NCI-H1694 treated with DMSO at 0.1 percent for 48 hours (cell line): ENCODE results near the gene KRT15.
"Not testable (repeated sequence)": the region's sequence is repeated elsewhere in the genome, so short reads cannot be mapped to it uniquely, and the experiment has no call there.

ENCODE experiments used
- DNase-seq: peaks from one replicate; lab custom pipeline; 2025; lab: John Stamatoyannopoulos, UW

The KRT15 gene

DNA sequence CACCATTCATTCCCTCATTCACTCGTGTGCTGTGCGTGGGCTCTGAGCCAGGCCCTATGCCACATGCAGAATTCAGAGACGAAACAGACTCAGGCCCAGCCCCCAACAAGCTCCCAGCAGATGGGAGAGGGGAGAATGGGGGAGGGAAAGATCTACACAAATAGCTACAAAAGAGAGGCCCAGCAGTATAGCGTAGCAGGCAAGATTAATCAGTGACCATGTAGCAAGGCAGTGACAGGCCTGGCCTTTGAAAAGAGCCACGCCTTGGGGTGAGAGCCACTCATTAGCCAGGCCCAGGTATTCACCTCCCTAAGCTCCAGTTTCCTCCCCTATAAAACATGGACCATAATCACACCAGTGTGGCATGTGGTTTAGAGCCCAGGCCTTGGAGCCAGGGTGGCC is 25.8 kb upstream of the KRT15 start:
- peak; percentile 97 for DNase-seq

DNA sequence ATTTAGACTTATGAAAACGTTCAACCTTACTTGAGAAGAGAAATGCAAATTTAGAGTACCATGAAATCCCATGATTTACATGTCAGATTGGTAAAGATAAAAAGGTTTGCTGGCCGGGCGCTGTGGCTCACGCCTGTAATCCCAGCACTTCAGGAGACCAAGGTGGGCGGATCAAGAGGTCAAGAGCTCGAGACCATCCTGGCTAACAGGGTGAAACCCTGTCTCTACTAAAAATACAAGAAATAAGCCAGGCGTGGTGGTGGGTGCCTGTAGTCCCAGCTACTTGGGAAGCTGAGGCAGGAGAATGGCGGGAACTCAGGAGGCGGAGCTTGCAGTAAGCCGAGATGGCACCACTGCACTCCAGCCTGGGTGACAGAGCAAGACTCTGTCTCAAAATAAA is 24.1 kb upstream of the KRT15 start:
- not testable (repeated sequence) for DNase-seq

DNA sequence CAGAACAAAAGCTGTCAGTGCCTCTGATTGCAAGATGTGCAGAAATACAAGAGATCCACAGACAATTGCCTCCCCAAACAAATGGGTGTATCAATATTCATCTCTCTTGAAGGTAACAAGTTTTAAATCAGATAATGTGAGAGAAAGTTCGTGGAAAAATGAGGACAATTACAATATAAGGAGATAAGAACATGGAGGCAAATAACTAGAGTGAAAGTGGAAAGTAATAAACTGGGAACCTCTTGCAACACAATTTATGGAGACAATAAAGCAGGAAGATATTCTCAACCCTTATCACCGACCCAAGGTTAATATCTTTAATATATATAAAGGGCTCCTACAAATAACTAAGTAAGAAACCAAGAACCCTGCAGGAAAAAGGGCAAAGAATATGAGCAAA is 23.7 kb upstream of the KRT15 start:
- no peak for DNase-seq

DNA sequence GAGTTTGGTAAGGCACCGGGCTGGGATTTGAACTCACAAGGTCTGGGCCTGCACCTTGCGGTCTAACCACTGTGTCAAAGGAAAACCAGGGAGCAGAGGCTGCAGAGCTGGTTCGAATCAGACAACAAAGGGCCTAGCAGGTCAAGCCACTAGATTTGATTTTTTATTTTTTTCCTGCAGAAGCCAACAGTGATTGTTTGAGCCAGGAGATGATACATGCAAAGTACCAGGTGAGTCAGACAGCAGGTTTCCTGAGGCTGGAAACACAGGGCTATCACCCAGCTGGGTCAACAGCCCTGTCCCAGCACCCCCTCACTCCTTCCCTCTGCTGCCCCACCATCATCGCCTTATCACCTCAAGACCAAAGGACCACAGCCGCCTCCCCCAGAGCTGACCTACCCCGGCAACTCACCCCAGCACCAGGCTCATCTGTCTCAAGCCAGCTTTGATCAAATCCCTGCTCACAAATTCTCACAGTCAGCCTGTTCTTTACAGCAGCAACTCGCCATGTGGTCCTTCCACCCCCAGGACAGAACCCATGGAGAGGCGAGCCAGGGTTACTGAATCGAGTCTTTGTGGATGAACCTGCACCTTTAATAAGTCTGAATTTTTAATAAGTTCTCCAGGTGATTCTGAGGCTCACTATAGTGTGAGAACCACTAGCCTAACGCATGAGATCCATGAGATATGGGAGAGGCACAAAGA is 22.4 kb upstream of the KRT15 start:
- no peak for DNase-seq

DNA sequence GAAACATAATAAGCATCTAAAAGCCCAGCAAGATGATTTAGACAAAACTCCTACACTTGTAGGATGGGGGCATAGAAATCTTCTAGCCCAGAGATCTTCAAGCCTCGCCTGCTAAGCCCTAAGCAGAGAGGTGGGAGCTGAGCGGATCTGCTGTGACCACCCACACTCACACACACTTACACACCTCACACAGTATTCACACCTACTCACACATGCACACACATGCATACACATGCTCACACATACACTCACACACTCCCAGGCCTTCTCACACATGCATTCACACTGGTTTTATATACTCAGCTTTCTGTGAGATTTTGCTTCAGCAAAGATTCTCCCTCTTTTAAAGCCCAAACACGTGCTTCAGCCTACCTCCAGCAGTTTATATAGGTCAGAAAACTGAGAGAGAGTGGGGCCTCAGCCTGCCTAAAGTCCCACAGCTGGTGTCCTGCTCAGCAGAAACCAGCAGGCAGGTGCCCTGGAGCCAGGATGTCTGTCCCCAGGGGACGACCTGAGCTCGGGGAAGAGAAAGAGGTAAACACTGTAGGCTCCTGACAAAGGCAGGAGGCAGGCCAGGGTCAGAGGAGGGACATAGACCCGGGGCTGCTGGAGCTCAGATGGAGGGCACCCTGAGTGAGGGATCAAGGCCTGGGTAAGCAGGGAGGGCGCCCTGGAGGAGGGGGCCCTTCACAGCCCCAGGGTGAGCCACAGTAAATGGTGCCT is 21.4 kb upstream of the KRT15 start:
- DNase-seq: no peak

DNA sequence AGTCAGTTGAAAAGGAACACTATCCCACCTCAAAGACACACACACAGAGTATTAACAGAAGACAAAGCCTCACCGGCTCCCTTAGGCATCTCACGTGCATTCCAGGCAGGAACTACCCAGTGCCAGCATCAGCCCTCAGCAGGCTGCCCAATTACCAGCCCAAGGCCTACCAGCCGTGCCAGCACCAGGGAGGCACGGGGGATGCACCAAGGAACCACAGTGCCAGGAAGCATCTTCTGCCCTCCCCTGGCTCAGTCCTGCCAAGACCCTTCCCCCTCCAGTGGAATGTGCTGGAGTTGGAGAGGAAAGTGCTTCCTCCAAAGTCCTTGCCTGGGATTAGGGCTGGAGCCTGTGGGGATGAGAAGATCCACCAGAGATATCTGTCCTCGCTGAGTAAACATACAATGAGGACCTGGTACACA is 20.4 kb upstream of the KRT15 start:
- DNase-seq: no peak

DNA sequence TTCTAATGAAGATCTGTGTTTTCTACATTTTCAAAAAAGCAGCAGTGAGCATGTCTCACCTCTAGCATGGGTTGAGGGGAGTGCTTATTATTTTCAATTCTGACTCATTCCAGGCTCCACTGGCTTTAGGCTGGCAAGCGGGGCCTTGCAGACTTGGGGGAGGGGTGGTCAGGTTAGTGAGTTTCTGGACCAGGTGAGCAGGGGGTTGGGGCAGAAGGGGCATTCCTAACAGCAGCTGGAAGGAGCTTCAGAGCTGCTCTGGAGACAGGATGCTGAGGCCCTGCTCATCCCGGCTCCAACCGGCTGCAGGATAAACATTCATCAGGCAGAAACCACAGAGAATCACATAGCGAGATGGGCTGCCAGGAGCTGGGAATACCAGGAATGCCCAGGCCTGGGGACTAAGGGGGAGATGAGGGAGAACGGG is 19.9 kb upstream of the KRT15 start:
- DNase-seq: no peak

DNA sequence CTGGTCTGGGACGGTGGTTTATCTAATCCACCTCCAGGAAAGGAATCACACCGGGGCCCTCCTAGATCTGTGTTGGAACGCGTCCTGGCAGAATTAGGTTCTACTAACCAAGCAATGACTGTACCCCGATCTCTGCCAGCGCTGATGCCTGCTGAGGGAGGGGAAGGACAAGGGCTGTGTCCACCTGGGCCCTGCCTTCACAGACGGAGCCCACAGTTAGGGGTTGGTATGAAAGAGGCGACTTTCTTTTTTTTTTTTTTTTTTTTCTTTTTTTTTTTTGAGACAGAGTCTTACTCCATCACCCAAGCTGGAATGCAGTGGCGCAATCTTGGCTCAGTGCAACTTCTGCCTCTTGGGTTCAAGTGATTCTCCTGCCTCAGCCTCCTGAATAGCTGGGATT is 19.3 kb upstream of the KRT15 start:
- DNase-seq: no peak

DNA sequence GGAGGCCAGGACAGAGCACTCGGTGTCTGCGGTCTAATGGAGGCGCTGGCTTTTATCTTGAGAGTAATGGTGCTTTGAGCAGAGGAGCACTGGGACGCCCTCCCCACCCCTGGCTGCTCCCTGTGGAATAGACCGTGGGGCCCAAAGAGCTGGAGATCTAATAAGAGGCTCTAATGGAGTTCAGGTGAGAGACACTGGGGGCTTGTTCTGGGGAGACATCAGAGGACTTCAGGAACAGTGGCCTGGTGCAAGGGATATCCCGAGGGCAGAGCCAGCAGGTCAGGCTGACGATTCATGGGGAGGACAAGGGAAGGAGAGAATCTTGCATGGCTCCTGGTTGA is 18.9 kb upstream of the KRT15 start:
- no peak for DNase-seq

DNA sequence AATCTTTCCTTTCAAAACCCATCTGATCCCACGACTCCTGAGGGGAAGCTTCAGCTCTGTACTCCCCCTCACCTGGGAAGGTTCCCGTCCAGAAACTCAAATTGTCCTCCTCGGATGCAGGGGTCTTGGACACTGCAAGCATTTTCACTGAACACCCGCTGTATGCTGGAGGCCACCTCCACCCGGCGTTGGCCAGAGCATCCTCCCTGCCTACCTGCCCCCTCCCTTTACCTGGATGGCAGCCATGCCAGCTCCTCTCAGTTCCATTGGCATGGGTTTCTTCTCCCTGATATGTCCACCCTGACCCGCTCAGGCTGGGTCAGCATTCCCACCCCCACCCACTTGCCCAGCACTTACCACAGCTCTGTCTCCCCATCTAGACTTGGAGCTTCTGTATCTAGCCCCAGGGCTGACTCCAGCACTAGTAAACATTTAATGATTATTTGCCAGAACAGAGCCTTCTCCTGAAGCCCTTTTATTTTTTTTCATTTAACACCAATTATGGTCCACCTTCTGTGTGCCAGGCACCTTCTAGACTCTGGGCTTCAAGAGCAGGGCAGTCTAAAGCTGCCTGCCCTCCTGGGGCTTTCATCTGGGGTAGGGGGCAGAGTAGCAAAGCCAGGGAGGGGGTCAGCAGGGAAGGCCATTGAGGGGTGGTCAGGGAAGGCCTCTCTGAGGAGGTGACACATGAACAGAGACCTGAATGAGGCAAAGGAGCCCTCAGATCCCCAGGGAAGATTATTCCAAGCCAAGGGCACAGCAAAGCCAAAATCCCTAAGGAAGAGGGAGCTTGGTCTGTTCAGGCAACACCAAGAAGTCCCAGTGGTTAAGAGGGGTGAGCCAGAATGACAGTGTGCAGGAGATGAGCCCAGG is 18.3 kb upstream of the KRT15 start:
- no peak for DNase-seq

DNA sequence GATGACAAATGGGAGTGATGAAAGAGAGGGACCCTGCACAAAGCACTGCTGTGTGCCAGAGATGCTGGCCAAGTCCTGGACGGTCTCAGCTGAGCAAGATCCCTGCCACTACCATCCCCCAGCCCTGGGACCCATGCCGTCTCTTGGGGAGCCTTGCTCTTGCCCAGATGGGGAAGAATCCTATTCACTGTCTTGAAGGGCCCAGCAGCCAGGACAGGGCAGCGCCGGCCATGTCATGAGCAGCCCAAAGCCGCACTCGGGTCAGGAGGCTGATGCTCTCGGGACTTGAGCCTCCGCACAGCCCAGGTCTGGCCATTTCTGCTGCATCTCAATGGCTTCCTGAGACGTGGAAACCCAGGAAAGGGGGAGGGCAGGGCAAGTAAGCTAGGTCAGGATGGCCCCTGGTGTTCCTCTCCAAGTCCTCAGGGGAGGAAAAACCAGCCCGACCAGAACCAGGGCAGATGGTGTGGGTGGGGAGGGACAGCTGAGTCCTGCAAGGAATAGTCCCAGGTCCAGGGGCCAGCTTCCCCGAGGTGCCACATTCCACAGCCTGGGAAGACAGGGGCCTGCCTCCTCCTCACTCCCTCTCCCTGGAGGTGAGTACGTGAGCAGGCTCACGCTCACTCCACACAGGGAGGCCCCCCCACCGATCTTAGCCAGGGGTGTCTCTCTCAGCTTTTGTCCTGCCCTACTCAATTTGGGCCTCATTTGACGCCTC is 17.2 kb upstream of the KRT15 start:
- no peak for DNase-seq

DNA sequence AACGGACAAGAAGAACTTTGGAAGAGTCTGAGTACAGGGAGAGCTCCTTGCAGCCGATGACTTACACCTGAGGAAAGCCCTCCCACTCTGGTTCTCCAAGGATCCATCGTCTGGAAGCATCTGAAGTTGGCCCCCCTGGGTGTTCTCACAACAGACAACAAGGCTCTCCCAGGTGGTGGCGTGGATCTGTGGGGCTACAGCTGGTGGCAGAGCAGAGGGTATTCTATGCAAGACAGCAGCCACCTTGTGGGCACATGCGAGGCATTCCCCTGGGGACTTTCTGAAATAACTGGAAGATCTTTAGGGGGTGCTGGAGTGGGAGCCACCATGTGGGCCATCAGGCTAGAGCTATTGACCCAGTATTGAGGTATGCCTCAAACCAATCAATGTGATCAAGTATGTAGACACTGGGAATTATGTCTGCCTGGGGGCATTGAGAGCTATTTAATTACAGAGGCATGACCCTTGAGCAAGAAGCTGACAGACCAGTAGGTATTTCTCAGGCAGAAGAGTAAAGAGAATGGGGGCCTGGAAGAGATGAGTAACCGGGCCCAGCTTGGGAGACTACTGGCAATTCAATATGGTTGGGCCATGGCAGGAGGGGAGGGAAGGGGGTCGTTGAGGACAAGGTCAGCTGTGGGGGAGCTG is 16.3 kb upstream of the KRT15 start:
- DNase-seq: no peak

DNA sequence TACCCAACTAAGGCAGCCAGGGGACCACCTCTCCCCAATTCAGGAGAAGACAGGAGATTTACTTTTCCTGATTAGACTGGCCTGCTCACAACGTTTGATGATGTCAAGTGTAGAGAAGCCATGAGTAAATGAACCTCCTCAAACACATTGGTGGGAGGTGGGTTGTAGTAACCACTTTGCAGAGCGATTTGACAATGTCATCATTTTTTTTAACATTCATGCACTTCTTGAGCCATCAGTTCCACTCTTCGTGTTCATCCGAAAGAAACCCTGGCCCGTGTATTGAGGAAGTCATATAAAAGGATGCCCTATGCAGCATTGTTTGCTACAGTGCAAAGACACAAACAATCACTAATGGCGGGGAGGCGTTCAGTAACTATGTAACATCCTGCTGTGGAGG is 14.9 kb upstream of the KRT15 start:
- DNase-seq: no peak

DNA sequence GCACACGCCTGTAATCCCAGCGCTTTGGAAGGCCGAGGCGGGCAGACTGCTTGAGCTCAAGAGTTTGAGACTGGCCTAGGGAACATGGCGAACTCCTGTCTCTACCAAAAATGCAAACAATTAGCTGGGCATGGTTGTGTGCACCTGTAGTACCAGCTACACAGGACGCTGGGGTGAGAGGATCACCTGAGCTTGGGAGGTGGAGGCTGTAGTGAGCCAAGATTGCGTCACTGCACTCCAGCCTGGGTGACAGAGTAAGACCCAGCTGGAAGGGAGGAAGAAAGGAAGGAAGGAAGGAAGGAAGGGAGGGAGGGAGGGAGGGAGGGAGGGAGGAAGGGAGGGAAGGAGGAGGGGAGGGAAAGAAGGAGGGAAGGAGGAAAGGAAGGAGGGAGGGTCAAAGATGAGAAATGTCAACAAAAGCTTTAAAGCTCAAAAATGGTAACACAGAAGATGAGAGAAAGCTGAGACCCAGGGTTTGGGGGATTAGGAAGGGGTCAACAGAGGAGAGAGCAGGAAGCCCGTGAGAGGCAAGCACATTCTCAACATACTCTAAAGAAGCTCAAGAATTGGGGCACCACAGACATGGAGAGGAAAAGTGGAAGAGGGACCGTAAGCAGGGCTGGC is 14.4 kb upstream of the KRT15 start:
- no peak for DNase-seq

DNA sequence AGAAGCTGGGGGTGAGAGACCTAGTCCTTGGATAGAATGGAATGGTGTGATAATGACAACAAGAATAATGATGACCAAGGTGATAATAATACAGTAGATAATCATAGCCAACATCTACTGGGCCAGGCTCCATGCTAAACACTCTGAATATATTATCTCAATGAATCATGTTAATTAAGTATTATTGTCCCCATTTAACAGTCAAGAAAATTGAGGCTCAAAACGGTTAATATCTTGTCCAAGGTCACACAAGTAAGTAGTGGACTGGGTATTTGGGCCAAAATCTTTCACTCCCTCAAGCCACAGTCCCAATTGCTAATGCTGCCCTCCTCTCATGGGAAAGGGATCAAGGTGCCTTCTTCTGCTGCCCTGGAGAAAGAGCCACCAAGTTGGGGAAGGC is 13.3 kb upstream of the KRT15 start:
- no peak for DNase-seq

DNA sequence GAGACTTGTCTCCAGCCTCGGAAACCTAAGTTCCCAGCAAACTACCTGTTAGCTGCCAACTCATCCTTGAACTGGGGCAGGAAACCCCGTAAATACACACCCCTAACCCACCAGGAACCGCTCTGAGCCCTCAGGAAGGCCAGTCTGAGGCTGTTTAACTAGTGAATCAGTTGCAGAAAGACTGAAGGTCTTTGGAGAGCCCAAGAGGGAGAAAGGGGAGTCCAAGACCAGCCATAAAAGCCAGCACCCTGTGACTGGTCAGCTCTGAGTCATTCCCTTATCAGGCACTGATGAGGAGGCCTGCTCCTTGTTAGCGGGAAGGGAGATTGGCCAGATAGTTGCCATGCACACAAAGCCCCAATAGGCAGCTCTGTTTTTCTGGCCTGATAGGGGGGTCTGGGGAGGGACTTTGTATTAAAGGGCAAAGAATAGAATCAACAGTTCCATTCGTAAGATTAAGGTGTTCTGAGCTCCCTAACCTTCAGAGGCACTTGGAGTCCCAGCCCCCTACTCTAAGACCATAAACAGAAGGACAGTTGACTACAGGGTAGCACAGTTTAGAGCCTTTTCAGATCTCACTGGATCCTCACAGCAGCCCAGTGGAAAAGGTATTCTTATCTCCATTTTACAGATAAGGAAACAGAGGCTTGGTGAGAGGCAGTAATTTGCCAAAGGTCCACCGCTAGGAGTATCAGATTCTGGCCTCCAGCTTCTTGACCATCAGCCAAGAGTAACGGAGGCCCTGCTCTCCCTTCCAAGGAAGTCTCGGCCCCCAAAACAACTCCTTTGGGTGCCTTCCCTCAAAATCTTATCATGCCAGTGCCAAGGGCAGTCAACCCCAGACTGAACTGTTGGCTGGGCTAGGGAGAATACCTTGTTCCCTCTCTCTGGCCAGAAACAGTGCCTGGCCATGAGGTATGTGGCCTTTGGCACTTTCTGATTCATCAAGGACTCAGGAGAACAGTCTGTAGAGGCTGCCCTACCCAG is 11.7 kb upstream of the KRT15 start:
- DNase-seq: no peak

DNA sequence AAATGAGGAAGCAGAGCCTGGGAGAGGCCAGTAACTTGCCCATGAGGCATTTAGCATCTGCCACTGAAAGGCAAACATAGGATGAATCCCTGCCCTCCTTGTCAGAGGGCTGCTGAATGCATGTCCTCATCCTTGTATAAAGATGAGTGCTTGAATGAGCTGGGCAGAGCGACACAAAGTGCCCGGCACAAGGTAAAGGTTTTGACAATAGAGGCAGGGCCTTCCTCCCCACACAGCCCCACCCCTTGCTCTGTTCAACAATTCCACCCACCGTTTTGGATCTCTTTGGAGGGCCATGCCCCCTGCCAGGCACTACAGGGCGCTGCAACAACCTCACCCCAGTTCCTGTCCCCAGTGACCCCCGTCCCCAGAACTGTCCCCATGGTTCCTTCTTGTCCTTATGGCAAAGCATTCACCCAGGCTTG is 10.8 kb upstream of the KRT15 start:
- no peak for DNase-seq

DNA sequence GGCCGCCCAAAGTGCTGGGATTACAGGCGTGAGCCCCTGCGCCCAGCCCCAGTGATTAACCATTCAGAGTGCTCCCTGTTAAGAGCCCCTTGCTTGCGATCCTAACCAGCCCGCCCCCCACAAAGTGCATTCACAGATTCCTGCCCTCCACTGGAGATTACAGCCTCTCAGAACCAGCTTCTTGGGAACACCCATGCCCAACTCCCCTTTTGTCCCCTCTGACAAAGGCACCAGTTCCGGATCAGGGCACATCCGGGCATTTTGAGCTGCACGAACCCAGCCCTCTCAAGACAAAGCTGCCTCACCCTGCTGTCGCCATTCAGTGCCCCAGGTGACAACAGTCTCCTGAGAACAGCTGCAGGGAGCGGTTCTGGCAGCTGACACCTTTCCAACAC is 10.3 kb upstream of the KRT15 start:
- peak; percentile 15 for DNase-seq

DNA sequence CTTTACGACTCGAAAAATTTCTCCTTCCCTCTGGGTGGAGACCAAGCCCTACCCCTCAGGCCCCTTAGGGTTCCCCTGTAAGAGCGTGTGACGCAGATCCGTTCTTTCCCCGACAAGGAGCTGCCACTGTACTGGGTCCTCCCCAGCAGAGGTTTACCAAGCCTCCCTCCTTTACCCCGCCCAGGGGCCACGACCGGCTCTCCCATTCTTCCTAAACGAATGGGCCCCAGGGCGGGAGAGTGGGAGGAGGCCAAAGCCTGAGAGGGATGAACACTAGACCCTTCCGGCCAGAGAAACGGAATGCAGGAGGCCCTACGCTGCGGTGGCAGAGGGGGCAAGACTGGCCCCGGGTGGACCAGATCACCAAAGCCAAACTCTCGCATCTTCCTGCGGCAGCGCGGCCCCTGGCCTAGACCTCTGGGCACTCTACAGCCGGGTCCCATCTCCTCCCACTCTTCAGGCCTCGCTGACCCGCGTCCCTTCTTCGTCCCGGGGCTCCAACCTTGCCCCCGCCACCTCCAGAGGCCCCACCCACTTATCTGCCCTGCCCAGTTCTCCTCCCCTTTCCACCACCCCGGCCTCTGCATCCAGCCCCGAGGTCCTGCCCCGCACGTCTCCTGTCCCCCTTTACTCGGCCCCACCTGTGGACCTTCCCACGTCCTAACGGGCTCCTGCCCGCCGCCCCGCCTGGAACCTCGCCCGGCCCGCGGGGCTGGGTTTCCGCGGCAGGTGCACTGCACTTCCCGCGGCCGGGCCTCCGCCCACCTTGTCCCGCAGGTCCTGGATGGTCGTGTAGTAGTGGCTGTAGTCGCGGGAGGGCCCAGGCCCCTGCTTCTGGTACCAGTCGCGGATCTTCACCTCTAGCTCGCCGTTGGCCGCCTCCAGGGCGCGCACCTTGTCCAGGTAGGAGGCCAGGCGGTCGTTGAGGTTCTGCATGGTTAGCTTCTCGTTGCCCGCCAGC is 8.7 kb upstream of the KRT15 start:
- DNase-seq: no peak
